HepG2 (cell line): ENCODE measurements around the gene EMC9. TPM values are rescaled to one million over a fixed set of nuclear protein-coding genes. Genes with fewer than 3 reads are reported as not detected.

Experiments
- ATAD3A ChIP-seq: sonication (generic); formaldehyde crosslinking; IDR thresholded peaks from 2 replicates; pipeline ENCODE4 v1.4.0; 2020; ENCODE audit warnings: missing genetic modification reagents
- DNMT1 ChIP-seq: sonication (generic); formaldehyde crosslinking; IDR thresholded peaks from 2 replicates; pipeline ENCODE4 v1.5.1; 2020; ENCODE audit warnings: mild to moderate bottlenecking, missing genetic modification reagents
- ERF ChIP-seq: IDR thresholded peaks from 2 replicates; pipeline ENCODE4 v1.6.1; 2018; ENCODE audit warnings: missing biosample characterization, missing genetic modification reagents
- GATAD2A ChIP-seq: IDR thresholded peaks from 2 replicates; pipeline ENCODE4 v1.6.1; 2016
- HBP1 ChIP-seq: IDR thresholded peaks from 2 replicates; pipeline ENCODE4 v1.6.1; 2016; ENCODE audit warnings: low read depth, control low read depth
- HES4 ChIP-seq: sonication (generic); formaldehyde crosslinking; IDR thresholded peaks from 2 replicates; pipeline ENCODE4 v1.9.0; 2021; ENCODE audit warnings: mild to moderate bottlenecking, missing genetic modification reagents, borderline replicate concordance
- HMG20B ChIP-seq: conservative IDR thresholded peaks from 2 replicates; pipeline ENCODE4 v1.6.1; 2016; ENCODE audit warnings: missing genetic modification reagents, missing compliant biosample characterization
- IRF2 ChIP-seq: IDR thresholded peaks from 2 replicates; pipeline ENCODE4 v1.6.1; 2018; ENCODE audit warnings: missing genetic modification reagents, missing compliant biosample characterization
- NR2C2 ChIP-seq: sonication (generic); formaldehyde crosslinking; IDR thresholded peaks from 2 replicates; pipeline ENCODE4 v1.4.0; 2020; ENCODE audit warnings: missing genetic modification reagents, mild to moderate bottlenecking, moderate library complexity, borderline replicate concordance
- NR3C1 ChIP-seq: sonication (generic); formaldehyde crosslinking; IDR thresholded peaks from 2 replicates; pipeline ENCODE4 v1.4.0; 2020; ENCODE audit warnings: missing genetic modification reagents
- PCBP1 ChIP-seq: fragments of 200-400 bp; formaldehyde crosslinking; IDR thresholded peaks from 2 replicates; pipeline ENCODE4 v1.6.1; 2017; ENCODE audit warnings: mild to moderate bottlenecking, low read depth, low read length, borderline replicate concordance
- RFX1 ChIP-seq: fragments of 450-650 bp; IDR thresholded peaks from 2 replicates; pipeline ENCODE4 v1.6.1; 2017
- RXRA ChIP-seq: sonication (generic); formaldehyde crosslinking; IDR thresholded peaks from 2 replicates; pipeline ENCODE4 v1.5.1; 2020; ENCODE audit warnings: missing genetic modification reagents
- SMAD1 ChIP-seq: sonication (generic); formaldehyde crosslinking; IDR thresholded peaks from 2 replicates; pipeline ENCODE4 v1.4.0; 2020; ENCODE audit warnings: missing genetic modification reagents, low read depth, mild to moderate bottlenecking, borderline replicate concordance
- SMAD9 ChIP-seq: sonication (generic); formaldehyde crosslinking; IDR thresholded peaks from 2 replicates; pipeline ENCODE4 v1.5.1; 2020; ENCODE audit warnings: mild to moderate bottlenecking, missing genetic modification reagents
- SRSF1 ChIP-seq: fragments of 200-400 bp; formaldehyde crosslinking; optimal IDR thresholded peaks from 2 replicates; pipeline ENCODE3; 2017; ENCODE audit warnings: mild to moderate bottlenecking, low read depth, low read length, moderate library complexity
- ZBTB1 ChIP-seq: sonication (generic); formaldehyde crosslinking; IDR thresholded peaks from 2 replicates; pipeline ENCODE4 v1.4.0; 2020; ENCODE audit warnings: missing genetic modification reagents, borderline replicate concordance
- ZNF235 ChIP-seq: sonication (generic); formaldehyde crosslinking; IDR thresholded peaks from 2 replicates; pipeline ENCODE4 v1.8.1; 2023; ENCODE audit warnings: mild to moderate bottlenecking, missing genetic modification reagents, borderline replicate concordance
- ZNF280B ChIP-seq: sonication (generic); formaldehyde crosslinking; IDR thresholded peaks from 2 replicates; pipeline ENCODE4 v1.5.0; 2020; ENCODE audit warnings: missing genetic modification reagents, mild to moderate bottlenecking, borderline replicate concordance
- ZNF33A ChIP-seq: sonication (generic); formaldehyde crosslinking; IDR thresholded peaks from 2 replicates; pipeline ENCODE4 v1.5.1; 2020; ENCODE audit warnings: missing genetic modification reagents, mild to moderate bottlenecking, moderate library complexity, borderline replicate concordance
- ZNF572 ChIP-seq: sonication (generic); formaldehyde crosslinking; IDR thresholded peaks from 2 replicates; pipeline ENCODE4 v1.5.1; 2020; ENCODE audit warnings: mild to moderate bottlenecking, missing genetic modification reagents
- ZNF629 ChIP-seq: sonication (generic); formaldehyde crosslinking; conservative IDR thresholded peaks from 2 replicates; pipeline ENCODE4 v1.5.0; 2020; ENCODE audit warnings: missing genetic modification reagents
- ZNF776 ChIP-seq: sonication (generic); formaldehyde crosslinking; IDR thresholded peaks from 2 replicates; pipeline ENCODE4 v1.4.0; 2020; ENCODE audit warnings: mild to moderate bottlenecking, missing genetic modification reagents
- ZSCAN22 ChIP-seq: sonication (generic); formaldehyde crosslinking; IDR thresholded peaks from 2 replicates; pipeline ENCODE4 v1.4.0; 2020; ENCODE audit warnings: mild to moderate bottlenecking, missing genetic modification reagents
- ZSCAN31 ChIP-seq: sonication (generic); formaldehyde crosslinking; IDR thresholded peaks from 2 replicates; pipeline ENCODE4 v1.5.0; 2020; ENCODE audit warnings: low read depth, mild to moderate bottlenecking, missing genetic modification reagents
- polyA plus RNA-seq, 8 experiments: library from polyadenylated mRNA; depleted of rRNA in 3 of 8; stranded (reverse) in 7 of 8; unstranded in 1 of 8; fragments of >200 nt; fragmentation: Illumina TruSeq in 4 of 8; extraction: Trizol in 4 of 8; gene quantifications; 2 replicates each; pipeline versions ENCODE4 v1.2.1 to v1.2.3, GENCODE V29; 2011 to 2016; ENCODE audit warnings: low read depth in 4 of 8, missing spikeins in 1 of 8, mixed read lengths in 1 of 8; ENCODE audit not compliant: insufficient read depth in 1 of 8
- total RNA-seq, 5 experiments: library from RNA; depleted of rRNA; stranded (reverse); fragments of >200 nt; fragmentation: Illumina TruSeq; extraction: Trizol; gene quantifications; 2 replicates each; pipeline ENCODE4 v1.2.3, GENCODE V29; 2016; ENCODE audit warnings: low read depth in 1 of 5
- TF ChIP-seq, protein P1 (sequence below): sonication (generic); formaldehyde crosslinking; IDR thresholded peaks from 2 replicates; pipeline ENCODE4 v1.8.1; 2023; ENCODE audit warnings: mild to moderate bottlenecking, missing genetic modification reagents
- TF ChIP-seq, protein P2 (sequence below): sonication (generic); formaldehyde crosslinking; IDR thresholded peaks from 2 replicates; pipeline ENCODE4 v1.5.0; 2020; ENCODE audit warnings: missing genetic modification reagents, mild to moderate bottlenecking, borderline replicate concordance

The EMC9 gene
- total and polyA plus RNA-seq, 2 of the 13 experiments (the other 11 are each of a cell fraction or from before 2014, with no cell fraction given) = 60.5 to 78.7 TPM

GRCh38 chr14:24186831-24187538, 45.6 kb upstream of the EMC9 start (continued):
- TF ChIP-seq SMAD9 (no peak), ZNF235 (CRISPR knock-in tag) (no peak), DNMT1 (CRISPR knock-in tag) (0 out of 2 replicates have a peak, but pooled peaks have one; percentile 76), NR3C1 (CRISPR knock-in tag) (no peak), ZNF776 (CRISPR knock-in tag) (peak; percentile 51; the same call in 1 of the 2 replicates), ZNF572 (CRISPR knock-in tag) (0 out of 2 replicates have a peak, but pooled peaks have one; percentile 64), ZNF280B (peak; percentile 44; the same call in 1 of the 2 replicates), HBP1 (CRISPR knock-in tag) (no peak), SRSF1 (no peak), ZNF33A (CRISPR knock-in tag) (no peak), RFX1 (no peak), NR2C2 (CRISPR knock-in tag) (no peak), PCBP1 (no peak), ZNF629 (CRISPR knock-in tag) (no peak), HMG20B (CRISPR knock-in tag) (no peak), ZSCAN22 (CRISPR knock-in tag) (no peak), ZBTB1 (CRISPR knock-in tag) (no peak), ERF (no peak), GATAD2A (CRISPR knock-in tag) (no peak), IRF2 (CRISPR knock-in tag) (no peak), RXRA (CRISPR knock-in tag) (no peak), HES4 (CRISPR knock-in tag) (no peak), SMAD1 (CRISPR knock-in tag) (no peak), ZSCAN31 (CRISPR knock-in tag) (no peak), ATAD3A (CRISPR knock-in tag) (no peak)
- TF ChIP-seq, protein P1, sequence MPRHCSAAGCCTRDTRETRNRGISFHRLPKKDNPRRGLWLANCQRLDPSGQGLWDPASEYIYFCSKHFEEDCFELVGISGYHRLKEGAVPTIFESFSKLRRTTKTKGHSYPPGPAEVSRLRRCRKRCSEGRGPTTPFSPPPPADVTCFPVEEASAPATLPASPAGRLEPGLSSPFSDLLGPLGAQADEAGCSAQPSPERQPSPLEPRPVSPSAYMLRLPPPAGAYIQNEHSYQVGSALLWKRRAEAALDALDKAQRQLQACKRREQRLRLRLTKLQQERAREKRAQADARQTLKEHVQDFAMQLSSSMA (CRISPR knock-in tag) = no peak
- TF ChIP-seq, protein P2, sequence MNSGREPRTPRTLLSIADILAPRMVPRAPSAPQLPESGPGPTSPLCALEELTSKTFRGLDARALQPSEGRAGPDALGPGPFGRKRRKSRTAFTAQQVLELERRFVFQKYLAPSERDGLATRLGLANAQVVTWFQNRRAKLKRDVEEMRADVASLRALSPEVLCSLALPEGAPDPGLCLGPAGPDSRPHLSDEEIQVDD (CRISPR knock-in tag) = no peak
